GM12891 (cell line): ENCODE measurements around the gene SMAD3.

Experiments
- POLR2A ChIP-seq: IDR thresholded peaks from 2 replicates; pipeline ENCODE4 v1.6.1; 2011; ENCODE audit warnings: low read depth, low read length, control low read depth
- TAF1 ChIP-seq: IDR thresholded peaks from 2 replicates; pipeline ENCODE4 v1.6.1; 2011; ENCODE audit warnings: low read depth, low read length, control low read depth

DNA sequence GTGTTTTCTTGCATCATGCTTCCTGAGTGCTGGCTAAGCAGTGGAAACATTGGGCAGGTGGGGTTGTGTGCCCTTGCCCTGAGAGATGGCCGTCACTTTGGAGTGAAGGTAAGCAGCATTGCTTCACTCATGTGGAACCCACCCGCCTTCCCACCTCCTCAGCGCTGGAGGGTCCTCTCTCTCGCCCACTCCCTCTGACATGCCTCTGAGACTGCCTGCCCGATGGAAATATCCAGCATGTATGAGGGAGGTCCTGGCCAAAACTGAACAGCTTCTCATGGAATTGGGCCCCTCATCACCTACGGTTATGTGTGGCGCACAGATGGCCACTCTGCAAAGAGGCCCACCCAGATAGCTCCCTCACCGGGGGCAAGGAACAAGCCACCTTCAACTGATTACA lies 48.6 kb downstream of the SMAD3 start:
- TF ChIP-seq TAF1 (no peak), POLR2A (no peak)
